HFF-Myc (cell line): Measurements from ENCODE around the gene ZBTB32.
"Not testable (repeated sequence)": the region's sequence is repeated elsewhere in the genome, so short reads cannot be mapped to it uniquely, and the experiment has no call there.

Source experiments
- DNase-seq: peaks from one replicate; pipeline ENCODE4 v3.0.0-alpha.2; 2011; ENCODE audit warnings: low read depth; ENCODE audit errors: extremely low read depth
- H3K4me3 ChIP-seq: replicated peaks from 2 replicates; pipeline ENCODE4 v1.5.1; 2011; ENCODE audit warnings: low read depth, mild to moderate bottlenecking, control low read depth, low read length
- TF ChIP-seq, protein P1 (sequence below): IDR thresholded peaks from 2 replicates; pipeline ENCODE4 v1.5.1; 2012; ENCODE audit warnings: mild to moderate bottlenecking, low read depth, low read length, control low read depth; ENCODE audit errors: missing control alignments

ZBTB32 gene

DNA sequence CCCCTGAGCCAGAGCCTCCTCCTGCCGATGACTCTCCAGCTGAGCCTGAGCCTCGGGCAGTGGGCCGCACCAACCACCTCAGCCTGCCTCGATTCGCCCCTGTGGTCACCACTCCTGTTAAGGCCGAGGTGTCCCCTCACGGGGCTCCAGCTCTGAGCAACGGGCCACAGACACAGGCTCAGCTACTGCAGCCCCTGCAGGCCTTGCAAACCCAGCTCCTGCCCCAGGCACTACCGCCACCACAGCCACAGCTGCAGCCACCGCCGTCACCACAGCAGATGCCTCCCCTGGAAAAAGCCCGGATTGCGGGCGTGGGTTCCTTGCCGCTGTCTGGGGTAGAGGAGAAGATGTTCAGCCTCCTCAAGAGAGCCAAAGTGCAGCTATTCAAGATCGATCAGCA is 17.0 kb downstream of the ZBTB32 start:
- DNase-seq = no peak
- TF ChIP-seq, protein P1, sequence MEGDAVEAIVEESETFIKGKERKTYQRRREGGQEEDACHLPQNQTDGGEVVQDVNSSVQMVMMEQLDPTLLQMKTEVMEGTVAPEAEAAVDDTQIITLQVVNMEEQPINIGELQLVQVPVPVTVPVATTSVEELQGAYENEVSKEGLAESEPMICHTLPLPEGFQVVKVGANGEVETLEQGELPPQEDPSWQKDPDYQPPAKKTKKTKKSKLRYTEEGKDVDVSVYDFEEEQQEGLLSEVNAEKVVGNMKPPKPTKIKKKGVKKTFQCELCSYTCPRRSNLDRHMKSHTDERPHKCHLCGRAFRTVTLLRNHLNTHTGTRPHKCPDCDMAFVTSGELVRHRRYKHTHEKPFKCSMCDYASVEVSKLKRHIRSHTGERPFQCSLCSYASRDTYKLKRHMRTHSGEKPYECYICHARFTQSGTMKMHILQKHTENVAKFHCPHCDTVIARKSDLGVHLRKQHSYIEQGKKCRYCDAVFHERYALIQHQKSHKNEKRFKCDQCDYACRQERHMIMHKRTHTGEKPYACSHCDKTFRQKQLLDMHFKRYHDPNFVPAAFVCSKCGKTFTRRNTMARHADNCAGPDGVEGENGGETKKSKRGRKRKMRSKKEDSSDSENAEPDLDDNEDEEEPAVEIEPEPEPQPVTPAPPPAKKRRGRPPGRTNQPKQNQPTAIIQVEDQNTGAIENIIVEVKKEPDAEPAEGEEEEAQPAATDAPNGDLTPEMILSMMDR = no peak
- H3K4me3 ChIP-seq = no peak overlapping the region

DNA sequence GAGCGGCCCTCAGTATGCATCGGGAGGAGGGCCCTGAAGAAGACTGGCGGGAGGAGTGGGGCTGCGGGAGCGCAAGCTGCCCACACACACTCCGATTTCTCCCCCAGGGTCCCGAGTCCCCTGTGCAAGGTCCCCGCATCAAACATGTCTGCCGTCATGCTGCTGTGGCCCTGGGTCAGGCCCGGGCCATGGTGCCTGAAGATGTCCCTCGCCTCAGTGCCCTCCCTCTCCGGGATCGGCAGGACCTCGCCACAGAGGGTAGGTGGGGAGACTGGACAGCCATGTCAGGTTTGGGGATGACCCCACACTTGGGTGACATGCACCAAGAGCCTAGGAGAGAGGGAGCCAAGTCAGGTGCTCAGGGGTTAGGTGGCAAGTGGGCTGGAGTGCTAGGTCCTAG is 18.1 kb downstream of the ZBTB32 start:
- TF ChIP-seq, protein P1 = no peak
- H3K4me3 ChIP-seq = no peak overlapping the region
- no peak for DNase-seq

DNA sequence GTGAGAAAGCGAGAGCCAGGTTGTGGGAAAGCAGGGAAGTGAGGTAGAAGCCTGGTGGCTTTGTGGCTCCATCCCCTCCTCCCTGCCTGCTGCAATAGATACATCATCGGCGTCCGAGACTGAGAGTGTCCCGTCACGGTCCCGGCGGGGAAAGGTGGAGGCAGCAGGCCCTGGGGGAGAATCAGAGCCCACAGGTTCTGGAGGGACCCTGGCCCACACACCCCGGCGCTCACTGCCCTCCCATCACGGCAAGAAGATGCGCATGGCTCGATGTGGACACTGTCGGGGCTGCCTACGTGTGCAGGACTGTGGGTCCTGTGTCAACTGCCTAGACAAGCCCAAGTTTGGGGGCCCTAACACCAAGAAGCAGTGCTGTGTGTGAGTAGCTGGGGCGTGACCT is 18.5 kb downstream of the ZBTB32 start:
- TF ChIP-seq, protein P1 = no peak
- DNase-seq = no peak
- H3K4me3 ChIP-seq = no peak overlapping the region

DNA sequence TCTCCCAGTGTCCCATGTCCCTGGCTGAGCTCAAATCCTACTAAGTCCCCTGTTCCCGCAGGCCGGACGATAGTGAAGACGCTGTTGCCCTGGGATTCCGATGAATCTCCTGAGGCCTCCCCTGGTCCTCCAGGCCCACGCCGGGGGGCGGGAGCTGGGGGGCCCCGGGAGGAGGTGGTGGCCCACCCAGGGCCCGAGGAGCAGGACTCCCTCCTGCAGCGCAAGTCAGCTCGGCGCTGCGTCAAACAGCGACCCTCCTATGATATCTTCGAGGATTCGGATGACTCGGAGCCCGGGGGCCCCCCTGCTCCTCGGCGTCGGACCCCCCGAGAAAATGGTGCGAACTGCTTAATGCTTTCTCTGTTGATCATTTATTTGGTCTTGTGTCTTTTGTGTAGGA is 19.3 kb downstream of the ZBTB32 start:
- DNase-seq = no peak
- TF ChIP-seq, protein P1 = no peak
- no peak overlapping the region for H3K4me3 ChIP-seq

DNA sequence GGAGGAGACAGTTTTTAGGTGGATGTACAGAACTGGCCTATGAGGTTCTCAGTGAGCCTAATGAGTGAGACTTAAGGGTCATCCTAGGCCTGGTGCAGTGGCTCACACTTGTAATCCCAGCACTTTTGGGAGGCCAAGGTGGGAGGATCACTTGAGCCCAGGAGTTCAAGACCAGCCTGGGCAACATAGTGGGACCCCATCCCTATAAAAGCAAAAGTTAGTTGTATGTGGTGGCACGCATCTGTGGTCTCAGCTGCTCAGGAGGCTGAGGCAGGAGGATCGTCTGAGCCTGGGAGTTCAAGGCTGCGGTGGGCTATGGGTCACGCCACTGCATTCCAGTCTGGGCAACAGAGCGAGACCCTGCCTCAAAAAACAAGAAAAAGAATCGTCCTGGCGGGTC is 19.8 kb downstream of the ZBTB32 start:
- not testable (repeated sequence) for DNase-seq, H3K4me3 ChIP-seq

DNA sequence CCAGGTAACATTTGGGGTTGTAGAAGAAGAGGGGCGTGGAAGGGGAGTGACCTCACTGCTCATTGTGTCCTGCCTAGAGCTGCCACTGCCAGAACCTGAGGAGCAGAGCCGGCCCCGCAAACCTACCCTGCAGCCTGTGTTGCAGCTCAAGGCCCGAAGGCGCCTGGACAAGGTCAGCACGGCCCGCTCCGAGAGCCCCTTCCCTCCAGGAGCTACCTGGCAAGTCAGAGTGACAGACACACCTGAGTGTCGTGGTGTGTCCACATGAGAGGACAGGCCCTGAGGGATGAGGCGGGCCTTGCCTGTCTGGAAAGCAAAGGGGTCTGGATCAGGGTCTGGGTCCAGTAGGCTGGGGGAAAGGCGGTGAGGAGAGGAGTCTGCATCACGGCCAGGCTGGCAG is 20.2 kb downstream of the ZBTB32 start:
- no peak overlapping the region for H3K4me3 ChIP-seq
- TF ChIP-seq, protein P1 = no peak
- no peak for DNase-seq

DNA sequence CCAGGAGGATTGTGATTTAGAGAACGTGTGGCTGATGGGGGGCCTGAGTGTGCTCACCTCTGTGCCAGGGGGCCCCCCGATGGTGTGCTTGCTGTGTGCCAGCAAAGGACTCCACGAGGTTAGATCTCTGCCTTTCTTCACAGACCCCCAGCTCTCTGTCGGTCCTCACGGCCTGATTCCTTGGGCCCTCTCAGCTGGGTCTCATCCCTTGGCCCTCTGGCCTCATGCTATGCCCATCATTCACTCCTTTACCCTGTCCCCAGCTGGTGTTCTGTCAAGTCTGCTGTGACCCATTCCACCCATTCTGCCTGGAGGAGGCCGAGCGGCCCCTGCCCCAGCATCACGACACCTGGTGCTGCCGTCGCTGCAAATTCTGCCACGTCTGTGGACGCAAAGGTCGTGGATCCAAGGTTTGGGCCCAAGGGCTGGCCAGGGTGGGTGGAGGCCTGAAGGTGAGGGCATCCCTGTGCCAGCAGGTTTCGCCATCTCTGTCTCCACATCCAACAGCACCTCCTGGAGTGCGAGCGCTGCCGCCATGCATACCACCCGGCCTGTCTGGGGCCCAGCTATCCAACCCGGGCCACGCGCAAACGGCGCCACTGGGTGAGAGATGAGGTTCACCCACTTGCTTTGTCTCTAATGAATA is 21.0 kb downstream of the ZBTB32 start:
- TF ChIP-seq, protein P1 = no peak
- H3K4me3 ChIP-seq = no peak overlapping the region
- DNase-seq = no peak
